HEK293 (cell line): ENCODE results near the gene CABLES2.

Experiments
- GLIS2 ChIP-seq: fragments of 450-650 bp; formaldehyde crosslinking; IDR thresholded peaks from 2 replicates; pipeline ENCODE4 v1.5.1; 2016; ENCODE audit warnings: missing biosample characterization, missing genetic modification characterization
- KLF1 ChIP-seq: fragments of 450-650 bp; formaldehyde crosslinking; IDR thresholded peaks from 2 replicates; pipeline ENCODE4 v1.5.1; 2016; ENCODE audit warnings: missing biosample characterization, missing genetic modification characterization
- KLF8 ChIP-seq: fragments of 450-650 bp; formaldehyde crosslinking; IDR thresholded peaks from 2 replicates; pipeline ENCODE4 v1.5.1; 2016; ENCODE audit warnings: missing biosample characterization, missing genetic modification characterization
- RBAK ChIP-seq: fragments of 450-650 bp; formaldehyde crosslinking; IDR thresholded peaks from 2 replicates; pipeline ENCODE4 v1.5.1; 2016; ENCODE audit warnings: missing biosample characterization, missing genetic modification characterization
- SP2 ChIP-seq: fragments of 450-650 bp; formaldehyde crosslinking; IDR thresholded peaks from 2 replicates; pipeline ENCODE4 v1.5.1; 2016; ENCODE audit warnings: missing biosample characterization, missing genetic modification characterization
- SP3 ChIP-seq: fragments of 450-650 bp; formaldehyde crosslinking; IDR thresholded peaks from 2 replicates; pipeline ENCODE4 v1.5.1; 2016; ENCODE audit warnings: missing biosample characterization, missing genetic modification characterization
- WT1 ChIP-seq: fragments of 450-650 bp; formaldehyde crosslinking; IDR thresholded peaks from 2 replicates; pipeline ENCODE4 v1.5.1; 2016; ENCODE audit warnings: missing biosample characterization, missing genetic modification characterization
- ZBTB1 ChIP-seq: fragments of 450-650 bp; formaldehyde crosslinking; IDR thresholded peaks from 2 replicates; pipeline ENCODE4 v1.5.1; 2016; ENCODE audit warnings: missing biosample characterization, missing genetic modification characterization
- ZBTB8A ChIP-seq: fragments of 450-650 bp; formaldehyde crosslinking; IDR thresholded peaks from 2 replicates; pipeline ENCODE4 v1.5.1; 2016; ENCODE audit warnings: missing biosample characterization, missing genetic modification characterization
- ZFP37 ChIP-seq: fragments of 450-650 bp; formaldehyde crosslinking; IDR thresholded peaks from 2 replicates; pipeline ENCODE4 v1.5.1; 2016; ENCODE audit warnings: missing biosample characterization, missing genetic modification characterization
- ZIC2 ChIP-seq: fragments of 450-650 bp; formaldehyde crosslinking; IDR thresholded peaks from 2 replicates; pipeline ENCODE4 v1.5.1; 2016; ENCODE audit warnings: missing biosample characterization, missing genetic modification characterization
- ZNF146 ChIP-seq: fragments of 450-650 bp; formaldehyde crosslinking; IDR thresholded peaks from 2 replicates; pipeline ENCODE4 v1.5.1; 2016; ENCODE audit warnings: missing biosample characterization, missing genetic modification characterization
- ZNF214 ChIP-seq: fragments of 450-650 bp; formaldehyde crosslinking; IDR thresholded peaks from 2 replicates; pipeline ENCODE4 v1.5.1; 2017; ENCODE audit warnings: missing biosample characterization, mild to moderate bottlenecking, missing genetic modification characterization, borderline replicate concordance
- ZNF311 ChIP-seq: fragments of 450-650 bp; formaldehyde crosslinking; IDR thresholded peaks from 2 replicates; pipeline ENCODE4 v1.5.1; 2017; ENCODE audit warnings: missing biosample characterization, missing genetic modification characterization, borderline replicate concordance
- ZNF324 ChIP-seq: fragments of 450-650 bp; formaldehyde crosslinking; IDR thresholded peaks from 2 replicates; pipeline ENCODE4 v1.5.1; 2016; ENCODE audit warnings: missing biosample characterization, missing genetic modification characterization
- ZNF335 ChIP-seq: fragments of 450-650 bp; formaldehyde crosslinking; conservative IDR thresholded peaks from 2 replicates; pipeline ENCODE4 v1.5.1; 2016; ENCODE audit warnings: missing biosample characterization, missing genetic modification characterization
- ZNF341 ChIP-seq: fragments of 450-650 bp; formaldehyde crosslinking; IDR thresholded peaks from 2 replicates; pipeline ENCODE4; 2016; ENCODE audit warnings: low read depth, missing biosample characterization, missing genetic modification characterization
- ZNF37A ChIP-seq: fragments of 450-650 bp; IDR thresholded peaks from 2 replicates; pipeline ENCODE4 v1.5.1; 2018; ENCODE audit warnings: missing biosample characterization, missing genetic modification characterization
- ZNF423 ChIP-seq: fragments of 450-650 bp; formaldehyde crosslinking; IDR thresholded peaks from 2 replicates; pipeline ENCODE4 v1.5.1; 2016; ENCODE audit warnings: missing biosample characterization, missing genetic modification characterization
- ZNF473 ChIP-seq: fragments of 450-650 bp; formaldehyde crosslinking; IDR thresholded peaks from 2 replicates; pipeline ENCODE4 v1.5.1; 2017; ENCODE audit warnings: missing biosample characterization, missing genetic modification characterization
- ZNF561 ChIP-seq: fragments of 450-650 bp; IDR thresholded peaks from 2 replicates; pipeline ENCODE4 v1.5.1; 2018; ENCODE audit warnings: missing biosample characterization, missing genetic modification characterization, borderline replicate concordance
- ZNF658 ChIP-seq: fragments of 450-650 bp; formaldehyde crosslinking; IDR thresholded peaks from 2 replicates; pipeline ENCODE4; 2016; ENCODE audit warnings: missing biosample characterization, missing genetic modification characterization
- ZNF76 ChIP-seq: fragments of 450-650 bp; formaldehyde crosslinking; IDR thresholded peaks from 2 replicates; pipeline ENCODE4; 2016; ENCODE audit warnings: low read depth, missing biosample characterization, missing genetic modification characterization, borderline replicate concordance
- ZNF768 ChIP-seq: fragments of 450-650 bp; formaldehyde crosslinking; IDR thresholded peaks from 2 replicates; pipeline ENCODE4 v1.5.1; 2018; ENCODE audit warnings: missing biosample characterization, mild to moderate bottlenecking, missing genetic modification characterization
- TF ChIP-seq, protein P1 (sequence below): fragments of 450-650 bp; formaldehyde crosslinking; IDR thresholded peaks from 2 replicates; pipeline ENCODE4 v1.5.1; 2016; ENCODE audit warnings: missing biosample characterization, missing genetic modification characterization
- TF ChIP-seq, protein P2 (sequence below): fragments of 450-650 bp; formaldehyde crosslinking; optimal IDR thresholded peaks from 2 replicates; pipeline ENCODE3; 2016; ENCODE audit warnings: missing biosample characterization, mild to moderate bottlenecking, missing genetic modification characterization
- TF ChIP-seq, protein P3 (sequence below): fragments of 450-650 bp; formaldehyde crosslinking; IDR thresholded peaks from 2 replicates; pipeline ENCODE4 v1.5.1; 2016; ENCODE audit warnings: missing biosample characterization, missing genetic modification characterization
- TF ChIP-seq, protein P4 (sequence below): fragments of 450-650 bp; formaldehyde crosslinking; IDR thresholded peaks from 2 replicates; pipeline ENCODE4 v1.5.1; 2016; ENCODE audit warnings: missing biosample characterization, missing genetic modification characterization
- TF ChIP-seq, protein P5 (sequence below): fragments of 450-650 bp; formaldehyde crosslinking; conservative IDR thresholded peaks from 2 replicates; pipeline ENCODE4 v1.5.1; 2016; ENCODE audit warnings: low read depth, missing biosample characterization, missing genetic modification characterization

The CABLES2 gene

DNA sequence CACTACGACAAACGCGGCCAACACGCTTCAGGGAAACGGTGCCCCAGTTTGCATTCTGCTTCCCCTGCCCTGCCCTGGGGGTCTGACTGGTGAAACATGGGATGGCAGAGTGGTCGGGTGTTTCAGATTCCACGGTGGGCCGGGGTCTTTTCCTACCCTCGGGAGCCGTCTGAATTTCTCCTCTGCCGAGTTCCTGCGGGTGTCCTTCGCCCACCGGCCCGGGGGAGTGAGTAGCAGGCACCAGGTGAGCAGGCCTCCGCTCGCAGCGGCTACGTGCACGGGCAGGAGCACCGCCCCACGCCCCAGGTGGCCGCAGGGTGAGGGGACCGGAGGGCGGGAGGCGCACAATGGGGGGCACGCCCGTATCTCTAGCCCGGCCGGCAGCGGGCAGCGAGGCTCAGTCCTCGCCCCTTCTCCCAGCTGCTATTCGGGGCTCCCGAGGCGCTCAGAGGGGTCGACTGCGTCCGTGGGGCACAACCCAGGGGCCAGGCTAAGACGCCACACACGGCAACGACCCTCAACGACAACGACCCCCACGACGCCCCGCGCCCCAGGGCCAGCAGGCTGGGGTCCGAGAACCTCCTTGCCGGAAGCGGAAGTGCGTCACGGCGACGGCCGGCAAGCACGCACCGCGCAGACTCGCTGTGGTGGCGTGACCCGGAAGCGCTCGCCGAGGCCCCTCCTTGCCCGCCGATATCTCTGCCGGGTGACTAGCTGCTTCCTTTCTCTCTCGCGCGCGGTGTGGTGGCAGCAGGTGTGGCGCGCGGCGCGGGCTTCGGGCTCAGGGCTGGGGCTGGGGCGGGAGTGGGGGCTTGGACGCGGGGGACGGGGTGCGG, 20.5 kb downstream of the CABLES2 start, which contains the start of gene RPS21 (continued):
- TF ChIP-seq, protein P1, sequence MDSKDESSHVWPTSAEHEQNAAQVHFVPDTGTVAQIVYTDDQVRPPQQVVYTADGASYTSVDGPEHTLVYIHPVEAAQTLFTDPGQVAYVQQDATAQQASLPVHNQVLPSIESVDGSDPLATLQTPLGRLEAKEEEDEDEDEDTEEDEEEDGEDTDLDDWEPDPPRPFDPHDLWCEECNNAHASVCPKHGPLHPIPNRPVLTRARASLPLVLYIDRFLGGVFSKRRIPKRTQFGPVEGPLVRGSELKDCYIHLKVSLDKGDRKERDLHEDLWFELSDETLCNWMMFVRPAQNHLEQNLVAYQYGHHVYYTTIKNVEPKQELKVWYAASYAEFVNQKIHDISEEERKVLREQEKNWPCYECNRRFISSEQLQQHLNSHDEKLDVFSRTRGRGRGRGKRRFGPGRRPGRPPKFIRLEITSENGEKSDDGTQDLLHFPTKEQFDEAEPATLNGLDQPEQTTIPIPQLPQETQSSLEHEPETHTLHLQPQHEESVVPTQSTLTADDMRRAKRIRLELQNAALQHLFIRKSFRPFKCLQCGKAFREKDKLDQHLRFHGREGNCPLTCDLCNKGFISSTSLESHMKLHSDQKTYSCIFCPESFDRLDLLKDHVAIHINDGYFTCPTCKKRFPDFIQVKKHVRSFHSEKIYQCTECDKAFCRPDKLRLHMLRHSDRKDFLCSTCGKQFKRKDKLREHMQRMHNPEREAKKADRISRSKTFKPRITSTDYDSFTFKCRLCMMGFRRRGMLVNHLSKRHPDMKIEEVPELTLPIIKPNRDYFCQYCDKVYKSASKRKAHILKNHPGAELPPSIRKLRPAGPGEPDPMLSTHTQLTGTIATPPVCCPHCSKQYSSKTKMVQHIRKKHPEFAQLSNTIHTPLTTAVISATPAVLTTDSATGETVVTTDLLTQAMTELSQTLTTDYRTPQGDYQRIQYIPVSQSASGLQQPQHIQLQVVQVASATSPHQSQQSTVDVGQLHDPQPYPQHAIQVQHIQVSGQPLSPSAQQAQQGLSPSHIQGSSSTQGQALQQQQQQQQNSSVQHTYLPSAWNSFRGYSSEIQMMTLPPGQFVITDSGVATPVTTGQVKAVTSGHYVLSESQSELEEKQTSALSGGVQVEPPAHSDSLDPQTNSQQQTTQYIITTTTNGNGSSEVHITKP = no peak
- TF ChIP-seq, protein P2, sequence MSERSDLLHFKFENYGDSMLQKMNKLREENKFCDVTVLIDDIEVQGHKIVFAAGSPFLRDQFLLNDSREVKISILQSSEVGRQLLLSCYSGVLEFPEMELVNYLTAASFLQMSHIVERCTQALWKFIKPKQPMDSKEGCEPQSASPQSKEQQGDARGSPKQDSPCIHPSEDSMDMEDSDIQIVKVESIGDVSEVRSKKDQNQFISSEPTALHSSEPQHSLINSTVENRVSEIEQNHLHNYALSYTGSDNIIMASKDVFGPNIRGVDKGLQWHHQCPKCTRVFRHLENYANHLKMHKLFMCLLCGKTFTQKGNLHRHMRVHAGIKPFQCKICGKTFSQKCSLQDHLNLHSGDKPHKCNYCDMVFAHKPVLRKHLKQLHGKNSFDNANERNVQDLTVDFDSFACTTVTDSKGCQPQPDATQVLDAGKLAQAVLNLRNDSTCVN (tag by site-specific recombination) = peak; percentile 85
- peak; percentile 82 for TF ChIP-seq SP3 (tag by site-specific recombination)
- TF ChIP-seq ZNF311 = no peak
- TF ChIP-seq KLF8 = peak; percentile 45; the same call in 1 of the 2 replicates
- TF ChIP-seq ZNF341 = peak; percentile 15; the same call in 1 of the 2 replicates
- TF ChIP-seq ZNF561 = peak; percentile 63; the same call in 1 of the 2 replicates
- TF ChIP-seq GLIS2 = peak; percentile 100
- peak; percentile 7; the same call in 1 of the 2 replicates for TF ChIP-seq ZBTB1 (tag by site-specific recombination)
- TF ChIP-seq, protein P3, sequence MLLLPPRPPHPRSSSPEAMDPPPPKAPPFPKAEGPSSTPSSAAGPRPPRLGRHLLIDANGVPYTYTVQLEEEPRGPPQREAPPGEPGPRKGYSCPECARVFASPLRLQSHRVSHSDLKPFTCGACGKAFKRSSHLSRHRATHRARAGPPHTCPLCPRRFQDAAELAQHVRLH (tag by site-specific recombination) = peak; percentile 95
- TF ChIP-seq ZFP37 = 0 out of 2 replicates have a peak, but pooled peaks have one; percentile 30
- TF ChIP-seq, protein P4, sequence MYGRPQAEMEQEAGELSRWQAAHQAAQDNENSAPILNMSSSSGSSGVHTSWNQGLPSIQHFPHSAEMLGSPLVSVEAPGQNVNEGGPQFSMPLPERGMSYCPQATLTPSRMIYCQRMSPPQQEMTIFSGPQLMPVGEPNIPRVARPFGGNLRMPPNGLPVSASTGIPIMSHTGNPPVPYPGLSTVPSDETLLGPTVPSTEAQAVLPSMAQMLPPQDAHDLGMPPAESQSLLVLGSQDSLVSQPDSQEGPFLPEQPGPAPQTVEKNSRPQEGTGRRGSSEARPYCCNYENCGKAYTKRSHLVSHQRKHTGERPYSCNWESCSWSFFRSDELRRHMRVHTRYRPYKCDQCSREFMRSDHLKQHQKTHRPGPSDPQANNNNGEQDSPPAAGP (tag by site-specific recombination) = peak; percentile 90
- peak; percentile 95 for TF ChIP-seq KLF1 (tag by site-specific recombination)
- peak; percentile 97 for TF ChIP-seq SP2 (tag by site-specific recombination)
- no peak for TF ChIP-seq WT1 (tag by site-specific recombination)
- no peak for TF ChIP-seq ZNF658 (tag by site-specific recombination)
- TF ChIP-seq ZNF146 = no peak
- no peak for TF ChIP-seq RBAK (tag by site-specific recombination)
- no peak for TF ChIP-seq ZNF214
- peak; percentile 97 for TF ChIP-seq ZIC2
- TF ChIP-seq ZNF76 (tag by site-specific recombination) = peak; percentile 60; the same call in 1 of the 2 replicates
- TF ChIP-seq, protein P5, sequence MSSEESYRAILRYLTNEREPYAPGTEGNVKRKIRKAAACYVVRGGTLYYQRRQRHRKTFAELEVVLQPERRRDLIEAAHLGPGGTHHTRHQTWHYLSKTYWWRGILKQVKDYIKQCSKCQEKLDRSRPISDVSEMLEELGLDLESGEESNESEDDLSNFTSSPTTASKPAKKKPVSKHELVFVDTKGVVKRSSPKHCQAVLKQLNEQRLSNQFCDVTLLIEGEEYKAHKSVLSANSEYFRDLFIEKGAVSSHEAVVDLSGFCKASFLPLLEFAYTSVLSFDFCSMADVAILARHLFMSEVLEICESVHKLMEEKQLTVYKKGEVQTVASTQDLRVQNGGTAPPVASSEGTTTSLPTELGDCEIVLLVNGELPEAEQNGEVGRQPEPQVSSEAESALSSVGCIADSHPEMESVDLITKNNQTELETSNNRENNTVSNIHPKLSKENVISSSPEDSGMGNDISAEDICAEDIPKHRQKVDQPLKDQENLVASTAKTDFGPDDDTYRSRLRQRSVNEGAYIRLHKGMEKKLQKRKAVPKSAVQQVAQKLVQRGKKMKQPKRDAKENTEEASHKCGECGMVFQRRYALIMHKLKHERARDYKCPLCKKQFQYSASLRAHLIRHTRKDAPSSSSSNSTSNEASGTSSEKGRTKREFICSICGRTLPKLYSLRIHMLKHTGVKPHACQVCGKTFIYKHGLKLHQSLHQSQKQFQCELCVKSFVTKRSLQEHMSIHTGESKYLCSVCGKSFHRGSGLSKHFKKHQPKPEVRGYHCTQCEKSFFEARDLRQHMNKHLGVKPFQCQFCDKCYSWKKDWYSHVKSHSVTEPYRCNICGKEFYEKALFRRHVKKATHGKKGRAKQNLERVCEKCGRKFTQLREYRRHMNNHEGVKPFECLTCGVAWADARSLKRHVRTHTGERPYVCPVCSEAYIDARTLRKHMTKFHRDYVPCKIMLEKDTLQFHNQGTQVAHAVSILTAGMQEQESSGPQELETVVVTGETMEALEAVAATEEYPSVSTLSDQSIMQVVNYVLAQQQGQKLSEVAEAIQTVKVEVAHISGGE (tag by site-specific recombination) = peak; percentile 93
- peak; percentile 97 for TF ChIP-seq ZBTB8A (tag by site-specific recombination)
- no peak for TF ChIP-seq ZNF473 (tag by site-specific recombination)
- no peak for TF ChIP-seq ZNF37A (tag by site-specific recombination)
- TF ChIP-seq ZNF335 (tag by site-specific recombination) = peak; percentile 60
- no peak for TF ChIP-seq ZNF768 (tag by site-specific recombination)
- peak; percentile 81; the same call in 1 of the 2 replicates for TF ChIP-seq ZNF324 (tag by site-specific recombination)
- TF ChIP-seq ZNF423 = peak; percentile 97
